Measurements from ENCODE around the gene BTBD7. TPM values are rescaled to one million over a fixed set of nuclear protein-coding genes. Genes with fewer than 3 reads are reported as not detected.

The BTBD7 gene
- total and polyA plus RNA-seq, 2 of the 4 experiments (the other 2 are of a cell fraction): 11.9 to 30.5 TPM

DNA sequence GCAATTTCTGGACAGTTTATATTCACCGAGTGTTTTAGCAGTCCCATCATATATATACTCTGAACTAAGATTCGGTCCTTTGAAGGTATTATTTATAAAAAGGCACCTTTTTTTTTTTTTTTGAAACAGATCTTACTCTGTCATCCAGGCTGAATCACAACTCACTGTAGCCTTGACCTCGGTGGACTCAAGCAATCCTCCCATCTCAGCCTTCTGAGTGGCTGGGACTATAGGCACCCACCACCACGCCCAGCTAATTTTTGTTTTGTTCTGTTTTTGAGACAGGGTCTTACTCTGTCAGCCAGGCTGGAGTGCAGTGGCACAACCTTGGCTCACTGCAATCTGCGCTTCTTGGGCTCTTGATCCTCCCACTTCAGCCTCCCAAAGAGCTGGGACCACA lies 52.1 kb downstream of the BTBD7 start:
- ATAC-seq (ENCODE audit: low read depth): no peak
- no peaks in the 10 kb centered on the region for H3K27me3 ChIP-seq (ENCODE audit: control insufficient read depth, insufficient read depth, low read length)
- ChIA-PET CTCF (interaction anchor here (1.7 kb wide), 1 partner anchor 11 kb away, joined by 5 read pairs; no protein-coding TSS in a partner anchor), POLR2A (ENCODE audit: unreplicated experiment) (no interaction called here)
- peaks cover 31 to 40% of the 10 kb centered on the region in 2 experiments for H3K79me1 ChIP-seq (ENCODE audit: low read depth in 1 of 2, low read length in 2 of 2)
- H3K4me1 ChIP-seq (ENCODE audit: control insufficient read depth, insufficient read depth, low read length): 0 out of 2 replicates have a peak, but pooled peaks cover 2% of the 10 kb centered on the region
- no peak overlapping the region for H2AK9ac ChIP-seq (replicated peaks; ENCODE audit: low read depth, low read length, poor library complexity)
- DNase-seq: no peak
- no peak overlapping the region for H2AK5ac ChIP-seq (ENCODE audit: low read depth, low read length)
- no peak overlapping the region for H3K14ac ChIP-seq (replicated peaks; ENCODE audit: low read depth, low read length)
- no peak overlapping the region for H3K18ac ChIP-seq (ENCODE audit: low read depth, low read length)
- no peaks in the 10 kb centered on the region for H3K9me3 ChIP-seq (ENCODE audit: control insufficient read depth, insufficient read depth, low read length)
- peaks cover 5% of the 10 kb centered on the region; the same call in 1 of the 2 replicates for H4K20me1 ChIP-seq (ENCODE audit: insufficient read depth, low read length)
- H3K4me3 ChIP-seq (ENCODE audit: insufficient read depth, low read depth, low read length): no peak overlapping the region
- H2BK120ac ChIP-seq (ENCODE audit: low read depth, low read length): no peak overlapping the region
- H4K8ac ChIP-seq (ENCODE audit: low read depth in 2 of 2, low read length in 2 of 2): no peak overlapping the region
- WGBS, 2 experiments (ENCODE audit: extremely low coverage in 2 of 2, insufficient read length in 1 of 2): 60% methylated on average over 1 of the region's 5 CpGs; no CpG with 5 or more reads in 1 of the 2 experiments
- H2BK20ac ChIP-seq (ENCODE audit: low read depth, low read length): no peak overlapping the region
- no peak overlapping the region for H2AFZ ChIP-seq (replicated peaks; ENCODE audit: low read length, poor library complexity)
- TF ChIP-seq MAZ (IDR thresholded peaks at IDR 0.05; ENCODE audit: borderline replicate concordance, low read depth, low read length) (no peak), RFX5 (IDR thresholded peaks at IDR 0.05; ENCODE audit: low read depth, low read length) (no peak), CEBPB (IDR thresholded peaks at IDR 0.05; ENCODE audit: low read depth, low read length) (no peak), BHLHE40 (IDR thresholded peaks at IDR 0.05; ENCODE audit: low read depth, low read length) (no peak), NFE2L2 (IDR thresholded peaks at IDR 0.05; ENCODE audit: low read depth, low read length) (no peak), POLR2A (IDR thresholded peaks at IDR 0.05; ENCODE audit: low read depth, low read length) (no peak), FOS (IDR thresholded peaks at IDR 0.05; ENCODE audit: low read depth, low read length) (no peak), RAD21 (IDR thresholded peaks at IDR 0.05; ENCODE audit: low read length) (no peak), MXI1 (IDR thresholded peaks at IDR 0.05; ENCODE audit: borderline replicate concordance, low read depth, low read length) (no peak), RCOR1 (IDR thresholded peaks at IDR 0.05; ENCODE audit: insufficient replicate concordance, low read length) (no peak), CHD1 (IDR thresholded peaks at IDR 0.05; ENCODE audit: low read depth, low read length) (no peak), SMC3 (IDR thresholded peaks at IDR 0.05; ENCODE audit: low read depth, low read length) (no peak)
- TF ChIP-seq, protein P1, sequence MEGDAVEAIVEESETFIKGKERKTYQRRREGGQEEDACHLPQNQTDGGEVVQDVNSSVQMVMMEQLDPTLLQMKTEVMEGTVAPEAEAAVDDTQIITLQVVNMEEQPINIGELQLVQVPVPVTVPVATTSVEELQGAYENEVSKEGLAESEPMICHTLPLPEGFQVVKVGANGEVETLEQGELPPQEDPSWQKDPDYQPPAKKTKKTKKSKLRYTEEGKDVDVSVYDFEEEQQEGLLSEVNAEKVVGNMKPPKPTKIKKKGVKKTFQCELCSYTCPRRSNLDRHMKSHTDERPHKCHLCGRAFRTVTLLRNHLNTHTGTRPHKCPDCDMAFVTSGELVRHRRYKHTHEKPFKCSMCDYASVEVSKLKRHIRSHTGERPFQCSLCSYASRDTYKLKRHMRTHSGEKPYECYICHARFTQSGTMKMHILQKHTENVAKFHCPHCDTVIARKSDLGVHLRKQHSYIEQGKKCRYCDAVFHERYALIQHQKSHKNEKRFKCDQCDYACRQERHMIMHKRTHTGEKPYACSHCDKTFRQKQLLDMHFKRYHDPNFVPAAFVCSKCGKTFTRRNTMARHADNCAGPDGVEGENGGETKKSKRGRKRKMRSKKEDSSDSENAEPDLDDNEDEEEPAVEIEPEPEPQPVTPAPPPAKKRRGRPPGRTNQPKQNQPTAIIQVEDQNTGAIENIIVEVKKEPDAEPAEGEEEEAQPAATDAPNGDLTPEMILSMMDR (conservative IDR thresholded peaks at IDR 0.05; ENCODE audit: low read depth, low read length): no peak
- TF ChIP-seq, protein P2, sequence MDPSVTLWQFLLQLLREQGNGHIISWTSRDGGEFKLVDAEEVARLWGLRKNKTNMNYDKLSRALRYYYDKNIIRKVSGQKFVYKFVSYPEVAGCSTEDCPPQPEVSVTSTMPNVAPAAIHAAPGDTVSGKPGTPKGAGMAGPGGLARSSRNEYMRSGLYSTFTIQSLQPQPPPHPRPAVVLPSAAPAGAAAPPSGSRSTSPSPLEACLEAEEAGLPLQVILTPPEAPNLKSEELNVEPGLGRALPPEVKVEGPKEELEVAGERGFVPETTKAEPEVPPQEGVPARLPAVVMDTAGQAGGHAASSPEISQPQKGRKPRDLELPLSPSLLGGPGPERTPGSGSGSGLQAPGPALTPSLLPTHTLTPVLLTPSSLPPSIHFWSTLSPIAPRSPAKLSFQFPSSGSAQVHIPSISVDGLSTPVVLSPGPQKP (IDR thresholded peaks at IDR 0.05; ENCODE audit: borderline replicate concordance, low read depth, low read length): no peak
- TF ChIP-seq, protein P3, sequence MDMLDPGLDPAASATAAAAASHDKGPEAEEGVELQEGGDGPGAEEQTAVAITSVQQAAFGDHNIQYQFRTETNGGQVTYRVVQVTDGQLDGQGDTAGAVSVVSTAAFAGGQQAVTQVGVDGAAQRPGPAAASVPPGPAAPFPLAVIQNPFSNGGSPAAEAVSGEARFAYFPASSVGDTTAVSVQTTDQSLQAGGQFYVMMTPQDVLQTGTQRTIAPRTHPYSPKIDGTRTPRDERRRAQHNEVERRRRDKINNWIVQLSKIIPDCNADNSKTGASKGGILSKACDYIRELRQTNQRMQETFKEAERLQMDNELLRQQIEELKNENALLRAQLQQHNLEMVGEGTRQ (IDR thresholded peaks at IDR 0.05; ENCODE audit: low read depth, low read length): no peak
- no peak overlapping the region for H4K91ac ChIP-seq (ENCODE audit: insufficient read depth, low read depth, low read length)
- H2BK5ac ChIP-seq (ENCODE audit: low read depth, low read length, poor library complexity, severe bottlenecking): no peak overlapping the region
- intact Hi-C loops (cut with micrococcal nuclease) (no loop called here), dilution Hi-C loops (cut with HindIII; ENCODE audit: low sequenced_read_pairs, unreplicated experiment) (no loop called here), in situ Hi-C loops (cut with MboI; ENCODE audit: low sequenced_read_pairs) (no loop called here)
- H3K36me3 ChIP-seq (ENCODE audit: control insufficient read depth, insufficient read depth, low read length): no peaks in the 10 kb centered on the region; the same call in 1 of the 2 replicates
- H3K27ac ChIP-seq (ENCODE audit: insufficient read depth, low read length): no peak overlapping the region
- H3K9me1 ChIP-seq (ENCODE audit: insufficient read depth, low read length): peaks cover 6% of the 10 kb centered on the region
- no peak overlapping the region for H3K9ac ChIP-seq (ENCODE audit: low read depth, low read length)
- H3K4ac ChIP-seq (ENCODE audit: low read depth, low read length): no peak overlapping the region
- H3K23ac ChIP-seq (ENCODE audit: low read depth, low read length): no peak overlapping the region
- no peak overlapping the region for H3K4me2 ChIP-seq (ENCODE audit: low read depth, low read length)
- no peak overlapping the region for H3K56ac ChIP-seq (ENCODE audit: extremely low read depth, insufficient read depth, low read length)
- no peak overlapping the region for H4K5ac ChIP-seq (ENCODE audit: low read depth, low read length)
- no peak overlapping the region for H2BK15ac ChIP-seq (ENCODE audit: low read depth, low read length)
- no TSS peak for BruUV-seq (replicated peaks)

All from IMR-90 (cell line).